GDM1 (cell line): ENCODE data around the gene ROBO1.
"Not testable (repeated sequence)": the region's sequence is repeated elsewhere in the genome, so short reads cannot be mapped to it uniquely, and the experiment has no call there.

Source experiments
- DNase-seq: peaks from one replicate; lab custom pipeline; 2025; lab: John Stamatoyannopoulos, UW

Gene ROBO1

GRCh38 chr3:78736863-78737262 is 1030.9 kb downstream of the ROBO1 start:
- DNase-seq = no peak

DNA sequence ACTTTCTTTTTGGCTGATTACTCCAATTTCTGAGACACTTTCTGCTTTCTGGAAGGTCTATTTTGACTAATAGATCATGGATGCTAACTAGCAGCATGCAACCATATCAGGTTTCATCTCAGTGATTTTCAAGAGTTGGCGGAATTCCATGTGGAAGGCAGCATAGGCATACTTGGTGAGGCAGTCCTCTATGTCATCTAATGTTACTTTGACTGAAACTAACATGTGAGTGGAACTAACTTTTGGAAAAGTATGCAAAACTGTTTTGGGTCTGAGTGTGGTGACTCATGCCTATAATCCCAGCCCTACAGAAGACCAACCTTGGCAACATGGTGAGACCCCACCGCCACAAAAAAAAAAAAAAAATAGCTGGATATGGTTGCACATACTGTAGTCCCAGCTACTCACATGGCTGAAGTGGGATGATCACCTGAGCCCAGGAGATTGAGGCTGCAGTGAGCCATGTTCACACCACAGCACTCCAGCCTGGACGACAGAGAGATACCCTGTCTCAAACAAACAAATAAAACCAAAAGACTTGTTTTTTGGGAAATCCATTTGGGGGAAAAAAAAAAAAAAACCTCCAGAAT is 1033.7 kb downstream of the ROBO1 start:
- no peak for DNase-seq

DNA sequence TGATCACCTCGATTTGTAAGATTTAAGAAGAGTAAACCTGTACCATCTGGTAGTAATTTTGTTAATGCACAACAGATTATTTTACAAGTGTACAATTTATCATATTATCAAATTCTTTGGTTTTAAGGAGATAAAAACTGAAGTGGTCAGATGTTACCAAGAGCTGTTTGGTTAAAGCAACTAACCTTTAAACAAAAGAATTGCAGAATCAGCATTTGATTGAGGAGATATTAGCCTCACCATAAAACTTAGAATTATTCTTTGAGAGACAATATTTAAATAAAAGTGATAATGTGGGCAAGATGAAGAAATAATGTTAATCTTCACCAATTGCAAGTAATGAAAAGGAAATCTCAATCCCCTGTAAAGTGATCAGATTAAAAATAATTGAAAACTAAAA is 1034.9 kb downstream of the ROBO1 start:
- DNase-seq = no peak

GRCh38 chr3:78732471-78732870 is 1035.3 kb downstream of the ROBO1 start:
- no peak for DNase-seq

DNA sequence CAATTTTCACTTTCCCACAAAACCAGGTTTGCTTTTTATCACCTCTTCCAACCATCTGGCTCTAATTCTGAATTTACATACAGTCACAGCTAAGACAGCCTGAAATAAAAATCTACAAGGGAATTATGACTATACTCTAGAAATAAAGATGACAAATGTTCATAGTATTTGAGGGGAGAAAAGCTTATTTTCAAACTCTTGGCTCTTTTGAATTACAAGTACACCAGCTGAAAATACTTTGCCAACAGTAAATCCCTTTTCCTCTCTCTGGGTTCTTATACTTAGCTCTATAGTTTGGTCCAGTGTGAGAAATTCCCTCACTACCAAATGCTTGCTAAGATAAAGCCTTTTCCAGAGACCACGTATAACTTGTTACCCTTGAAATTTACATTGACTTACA is 1037.9 kb downstream of the ROBO1 start:
- no peak for DNase-seq

DNA sequence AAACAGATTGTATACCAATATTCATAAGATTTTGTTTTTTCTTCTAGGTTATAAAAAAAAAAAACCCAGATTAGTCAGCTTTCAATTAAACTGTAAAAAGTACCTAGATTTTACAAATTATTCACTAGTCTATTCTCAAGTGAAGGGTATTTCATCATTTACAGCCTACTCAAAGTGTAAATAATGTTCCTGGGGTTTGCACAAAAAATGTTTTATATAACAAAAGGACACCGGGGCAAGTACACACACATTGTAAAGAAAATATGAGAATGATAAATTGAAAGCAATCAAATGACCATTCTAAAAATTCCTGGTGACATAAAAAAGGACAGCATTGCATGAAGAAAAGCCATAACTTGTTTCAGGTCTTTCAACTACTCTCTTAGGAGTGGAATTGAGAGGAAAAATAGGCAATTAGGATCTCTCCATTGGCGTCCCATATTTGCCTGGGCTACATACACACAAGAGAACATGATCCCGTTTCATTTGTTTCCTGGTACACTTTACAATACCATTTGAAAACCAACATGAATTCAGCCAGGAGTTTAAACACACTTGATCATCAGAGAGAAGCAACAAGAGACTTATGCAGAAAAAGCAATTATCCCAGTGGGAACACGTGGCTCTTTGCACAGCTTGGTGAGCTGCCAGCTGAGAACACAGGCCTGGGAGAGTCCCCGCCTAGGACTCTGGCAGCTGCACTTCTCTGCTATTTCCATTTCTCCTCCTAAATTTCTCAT is 1039.2 kb downstream of the ROBO1 start:
- DNase-seq = no peak

GRCh38 chr3:78726545-78726944 is 1041.3 kb downstream of the ROBO1 start:
- no peak for DNase-seq

GRCh38 chr3:78725703-78726246 is 1042.0 kb downstream of the ROBO1 start:
- DNase-seq = no peak

DNA sequence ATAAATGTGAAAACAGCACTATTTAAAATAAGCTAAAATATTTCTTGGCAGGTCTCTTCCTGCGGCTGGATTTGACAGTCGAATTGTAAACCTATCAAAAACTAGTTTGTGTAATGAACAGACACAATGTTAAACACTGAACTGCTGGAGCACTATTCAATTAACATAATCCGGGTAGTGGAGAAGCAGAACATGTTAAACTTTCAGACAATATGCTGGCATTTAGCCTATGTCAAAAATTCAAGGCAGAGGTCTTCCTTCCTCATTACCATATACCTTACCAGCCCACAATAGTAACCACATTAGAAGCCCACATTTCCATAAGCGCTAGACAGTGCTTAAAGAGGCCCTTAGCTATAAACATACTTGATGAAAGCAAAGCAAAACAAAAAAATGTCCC is 1042.9 kb downstream of the ROBO1 start:
- DNase-seq = no peak

GRCh38 chr3:78724364-78724763 is 1043.4 kb downstream of the ROBO1 start:
- not testable (repeated sequence) for DNase-seq

- no peak for DNase-seq
Observed at GRCh38 chr3:78721771-78722543, 1045.8 kb downstream of the ROBO1 start.

DNA sequence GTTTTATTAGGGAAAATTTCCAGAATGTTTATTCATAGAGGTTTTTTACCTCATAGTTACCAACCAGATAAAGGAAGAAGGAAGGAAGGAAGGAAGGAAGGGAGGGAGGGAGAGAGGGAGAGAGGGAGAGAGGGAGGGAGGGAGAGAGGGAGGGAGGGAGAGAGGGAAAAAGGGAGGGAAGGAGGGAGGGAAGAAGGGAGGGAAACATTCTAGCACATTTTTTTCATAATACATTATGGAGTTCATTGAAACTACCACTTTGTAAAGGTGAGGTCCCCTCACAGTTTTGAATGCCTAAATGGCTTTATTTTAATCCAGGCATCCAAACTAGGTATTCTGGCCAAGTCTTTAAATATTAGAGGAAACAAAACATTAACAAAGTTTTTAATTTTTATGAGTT is 1049.1 kb downstream of the ROBO1 start:
- no peak for DNase-seq

GRCh38 chr3:78717041-78717440 is 1050.8 kb downstream of the ROBO1 start:
- DNase-seq = no peak

DNA sequence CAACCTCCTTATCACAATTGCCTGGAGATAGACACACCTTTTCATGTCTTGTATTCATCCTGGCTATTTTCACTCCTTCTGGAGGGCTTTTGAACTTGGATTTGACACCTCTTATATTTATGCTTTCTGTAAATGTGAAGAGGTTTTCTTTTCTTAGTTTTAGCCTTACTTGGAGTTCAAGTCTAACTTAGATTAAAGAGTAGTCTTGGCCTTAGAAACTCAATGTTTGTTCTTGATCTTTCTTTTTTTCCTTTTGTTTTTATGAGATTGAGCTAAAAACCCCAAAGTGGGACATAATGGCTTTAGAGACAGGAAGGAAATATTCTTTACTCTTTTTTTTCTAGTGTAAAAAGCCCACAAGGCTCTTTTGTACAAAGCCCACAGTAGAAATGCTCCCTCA is 1054.9 kb downstream of the ROBO1 start:
- no peak for DNase-seq

- DNase-seq = no peak
Observed at GRCh38 chr3:78712270-78712669, 1055.5 kb downstream of the ROBO1 start.

DNA sequence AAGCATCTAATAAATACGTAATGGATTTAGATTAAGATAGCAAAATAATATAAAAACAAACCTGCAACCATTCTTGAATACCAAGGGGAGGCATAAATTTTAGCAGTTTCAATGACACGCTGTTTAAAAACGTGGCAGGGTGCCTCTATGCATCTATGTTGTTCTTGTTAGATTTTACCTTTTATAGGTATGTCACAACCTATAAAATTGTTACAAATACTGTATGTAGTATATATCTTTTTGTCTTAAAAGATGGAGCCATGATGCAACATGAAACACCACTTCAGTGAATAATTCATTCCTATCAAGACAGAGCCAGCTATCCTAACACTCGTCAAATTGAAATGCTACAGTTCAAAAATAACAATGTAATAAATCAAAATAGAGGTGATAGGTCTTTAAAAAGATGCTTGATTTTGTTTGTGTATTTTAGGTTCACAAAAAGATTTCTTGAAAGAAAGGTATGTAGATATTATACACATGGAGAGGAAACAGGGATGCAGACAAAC is 1059.2 kb downstream of the ROBO1 start:
- no peak for DNase-seq

GRCh38 chr3:78707609-78708008 is 1060.2 kb downstream of the ROBO1 start:
- no peak for DNase-seq

- no peak for DNase-seq
Observed at GRCh38 chr3:78706906-78707523, 1060.8 kb downstream of the ROBO1 start.

GRCh38 chr3:78703944-78704343 is 1063.9 kb downstream of the ROBO1 start:
- DNase-seq = no peak

DNA sequence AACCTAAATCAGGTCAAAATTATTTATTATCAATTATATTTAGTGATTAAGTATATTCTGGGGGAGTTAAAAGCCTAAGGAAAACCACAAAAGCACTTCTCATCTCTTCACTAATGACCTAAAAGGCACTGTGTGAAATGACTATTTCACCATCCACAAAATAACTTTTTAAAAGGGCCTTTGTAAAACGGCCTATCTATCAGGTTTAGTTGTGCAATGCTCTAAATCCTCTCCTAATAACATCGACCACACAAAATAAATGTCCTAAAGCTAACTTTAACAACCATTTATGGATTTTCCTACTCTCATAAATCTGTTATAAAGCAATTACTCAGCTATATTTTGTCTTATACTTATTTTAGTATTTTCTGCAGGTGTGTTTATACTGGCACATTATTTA is 1066.3 kb downstream of the ROBO1 start:
- DNase-seq = no peak

DNA sequence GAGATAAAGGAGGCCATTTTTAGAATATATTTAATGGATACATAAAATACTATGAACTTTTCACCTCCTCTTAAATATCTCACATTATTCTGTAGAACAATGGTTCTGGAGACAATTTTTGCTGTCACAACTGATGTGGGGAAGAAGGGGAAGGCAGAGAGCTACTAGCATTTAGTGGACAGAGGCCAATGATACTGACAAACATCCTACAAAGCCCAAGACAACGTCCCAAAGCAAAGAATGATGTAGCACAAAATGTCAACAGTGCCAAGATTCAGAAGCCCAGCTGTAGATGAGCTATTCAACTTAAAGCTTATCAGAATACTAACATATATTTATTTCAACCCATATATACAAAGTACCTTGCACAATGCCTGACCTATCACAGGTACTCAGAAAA is 1069.4 kb downstream of the ROBO1 start:
- DNase-seq = no peak

DNA sequence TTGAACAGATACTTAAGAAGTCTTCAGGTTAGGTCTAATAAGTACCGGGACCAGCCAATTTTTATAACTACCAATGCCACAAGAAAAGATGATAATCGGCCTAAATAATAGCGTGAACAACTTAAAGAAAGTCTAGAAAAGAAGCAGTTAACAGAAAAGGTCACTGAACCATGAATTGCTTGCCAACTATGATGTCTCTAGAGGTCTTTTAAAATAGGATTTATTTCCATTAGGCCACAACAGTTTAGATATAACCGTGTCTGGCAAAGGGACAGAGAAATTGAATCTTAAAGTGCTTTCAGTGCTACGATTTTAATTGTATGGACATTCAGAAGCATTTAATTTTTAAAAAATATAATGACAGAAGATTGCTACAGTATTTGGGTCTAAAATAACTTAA is 1070.4 kb downstream of the ROBO1 start:
- no peak for DNase-seq
